ENCODE results near the gene RPS25. TPM values are rescaled to one million over a fixed set of nuclear protein-coding genes. Genes with fewer than 3 reads are reported as not detected.
"Not testable (repeated sequence)": the region's sequence is repeated elsewhere in the genome, so short reads cannot be mapped to it uniquely, and the experiment has no call there.

RPS25 gene
- total RNA-seq, 2 experiments from 2014 or later = 1,901 to 1,911 TPM

GRCh38 chr11:118984825-118985224 is 33.3 kb downstream of the RPS25 start:
- ChIA-PET POLR2A (interaction anchor here (1.0 kb wide), 2 partner anchors 12 to 90 kb away, joined by 4 read pairs; no protein-coding TSS in a partner anchor), CTCF (interaction anchor here (0.6 to 1.2 kb wide), 2 partner anchors 55 to 326 kb away, joined by 3 to 4 read pairs; no protein-coding TSS in a partner anchor)
- intact Hi-C loops (cut with micrococcal nuclease) = no loop called here
- Mint-ChIP-seq H3K27me3 (no peaks in the 10 kb centered on the region), H3K27ac (no peak overlapping the region), H3K4me3 (no peak overlapping the region), H3K9me3 (no peaks in the 10 kb centered on the region), H3K36me3 (ENCODE audit: low read depth) (no peaks in the 10 kb centered on the region), H3K4me1 (ENCODE audit: low read depth) (no peaks in the 10 kb centered on the region)
- DNase-seq (no peak), ATAC-seq (no peak)
- no peak for TF ChIP-seq CTCF (IDR thresholded peaks at IDR 0.05)

GRCh38 chr11:118984337-118984736 is 33.8 kb downstream of the RPS25 start:
- H3K4me3 Mint-ChIP-seq; ATAC-seq; H3K4me1 Mint-ChIP-seq (ENCODE audit: low read depth); H3K36me3 Mint-ChIP-seq (ENCODE audit: low read depth); H3K9me3 Mint-ChIP-seq; DNase-seq; H3K27me3 Mint-ChIP-seq; intact Hi-C loops (cut with micrococcal nuclease); H3K27ac Mint-ChIP-seq: not testable (repeated sequence)
- CTCF ChIA-PET = interaction anchor here (1.2 kb wide), 1 partner anchor 325 kb away, joined by 4 read pairs; no protein-coding TSS in a partner anchor
- POLR2A ChIA-PET = interaction anchor here (1.0 kb wide), 1 partner anchor 89 kb away, joined by 4 read pairs; no protein-coding TSS in a partner anchor

GRCh38 chr11:118980191-118980881 is 37.8 kb downstream of the RPS25 start:
- no peak for ATAC-seq
- Mint-ChIP-seq H3K4me1 (ENCODE audit: low read depth) (no peaks in the 10 kb centered on the region), H3K36me3 (ENCODE audit: low read depth) (no peaks in the 10 kb centered on the region), H3K27me3 (peaks cover 2% of the 10 kb centered on the region), H3K27ac (no peak overlapping the region), H3K9me3 (no peaks in the 10 kb centered on the region), H3K4me3 (no peak overlapping the region)
- intact Hi-C loops (cut with micrococcal nuclease) = no loop called here
- no peak for TF ChIP-seq CTCF (IDR thresholded peaks at IDR 0.05)
- CTCF ChIA-PET = no interaction called here
- POLR2A ChIA-PET = interaction anchor here (1.0 kb wide), 1 partner anchor 136 kb away, joined by 3 read pairs; no protein-coding TSS in a partner anchor
- DNase-seq = no peak

GRCh38 chr11:118979434-118979833 is 38.7 kb downstream of the RPS25 start:
- Mint-ChIP-seq H3K9me3 (no peaks in the 10 kb centered on the region), H3K4me3 (no peak overlapping the region), H3K4me1 (ENCODE audit: low read depth) (no peaks in the 10 kb centered on the region), H3K27me3 (peaks cover 6% of the 10 kb centered on the region), H3K36me3 (ENCODE audit: low read depth) (no peaks in the 10 kb centered on the region), H3K27ac (no peak overlapping the region)
- DNase-seq (no peak), ATAC-seq (peak; percentile 47)
- POLR2A ChIA-PET = no interaction called here
- CTCF ChIA-PET = no interaction called here
- no peak for TF ChIP-seq CTCF (IDR thresholded peaks at IDR 0.05)
- intact Hi-C loops (cut with micrococcal nuclease) = no loop called here

GRCh38 chr11:118975771-118976709 is 42.1 kb downstream of the RPS25 start:
- no peaks in the 10 kb centered on the region for H3K9me3 Mint-ChIP-seq
- no peak for TF ChIP-seq CTCF (IDR thresholded peaks at IDR 0.05)
- no peak overlapping the region for H3K4me3 Mint-ChIP-seq
- intact Hi-C loops (cut with micrococcal nuclease) = no loop called here
- ATAC-seq (no peak), DNase-seq (no peak)
- ChIA-PET POLR2A (interaction anchor here (0.6 kb wide), 1 partner anchor 437 kb away, joined by 3 read pairs; no protein-coding TSS in a partner anchor), CTCF (interaction anchor here (0.6 to 0.9 kb wide), 2 partner anchors 19 to 893 kb away, joined by 3 read pairs; no protein-coding TSS in a partner anchor)
- H3K4me1 Mint-ChIP-seq (ENCODE audit: low read depth) = no peaks in the 10 kb centered on the region
- no peaks in the 10 kb centered on the region for H3K36me3 Mint-ChIP-seq (ENCODE audit: low read depth)
- peaks cover 10% of the 10 kb centered on the region for H3K27me3 Mint-ChIP-seq
- H3K27ac Mint-ChIP-seq = no peak overlapping the region

All from activated CD8-positive, alpha-beta T cell treated with anti-CD3 and anti-CD28 coated beads for 36 hours (primary cell).